ENCODE measurements around the gene YDJC. TPM values are rescaled to one million over a fixed set of nuclear protein-coding genes. Genes with fewer than 3 reads are reported as not detected.

Gene YDJC
- total and polyA plus RNA-seq, 9 of the 15 experiments (the other 6 are each of a cell fraction or from before 2014, with no cell fraction given): 13.5 to 871 (median 164) TPM

DNA sequence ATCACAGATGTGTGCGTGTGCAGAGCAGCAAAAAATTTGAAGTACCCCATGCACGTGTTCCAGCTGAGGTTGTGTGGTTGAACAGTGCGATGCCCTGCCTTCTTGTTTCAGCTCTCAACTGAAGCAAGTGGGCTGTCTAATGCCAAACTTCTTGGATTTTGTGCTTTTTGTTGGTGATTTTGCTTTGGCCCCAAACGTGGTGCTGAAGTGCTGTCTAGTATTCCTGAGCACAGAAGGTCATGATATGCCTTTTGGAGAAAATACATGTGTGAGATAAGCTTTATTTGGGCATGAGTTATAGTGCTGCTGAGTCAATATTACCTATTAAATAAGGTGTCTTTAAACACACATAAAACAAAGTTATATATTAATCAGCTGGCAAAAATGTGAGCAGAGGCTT, 14.1 kb downstream of the YDJC start (continued):
- TF ChIP-seq, protein P1, sequence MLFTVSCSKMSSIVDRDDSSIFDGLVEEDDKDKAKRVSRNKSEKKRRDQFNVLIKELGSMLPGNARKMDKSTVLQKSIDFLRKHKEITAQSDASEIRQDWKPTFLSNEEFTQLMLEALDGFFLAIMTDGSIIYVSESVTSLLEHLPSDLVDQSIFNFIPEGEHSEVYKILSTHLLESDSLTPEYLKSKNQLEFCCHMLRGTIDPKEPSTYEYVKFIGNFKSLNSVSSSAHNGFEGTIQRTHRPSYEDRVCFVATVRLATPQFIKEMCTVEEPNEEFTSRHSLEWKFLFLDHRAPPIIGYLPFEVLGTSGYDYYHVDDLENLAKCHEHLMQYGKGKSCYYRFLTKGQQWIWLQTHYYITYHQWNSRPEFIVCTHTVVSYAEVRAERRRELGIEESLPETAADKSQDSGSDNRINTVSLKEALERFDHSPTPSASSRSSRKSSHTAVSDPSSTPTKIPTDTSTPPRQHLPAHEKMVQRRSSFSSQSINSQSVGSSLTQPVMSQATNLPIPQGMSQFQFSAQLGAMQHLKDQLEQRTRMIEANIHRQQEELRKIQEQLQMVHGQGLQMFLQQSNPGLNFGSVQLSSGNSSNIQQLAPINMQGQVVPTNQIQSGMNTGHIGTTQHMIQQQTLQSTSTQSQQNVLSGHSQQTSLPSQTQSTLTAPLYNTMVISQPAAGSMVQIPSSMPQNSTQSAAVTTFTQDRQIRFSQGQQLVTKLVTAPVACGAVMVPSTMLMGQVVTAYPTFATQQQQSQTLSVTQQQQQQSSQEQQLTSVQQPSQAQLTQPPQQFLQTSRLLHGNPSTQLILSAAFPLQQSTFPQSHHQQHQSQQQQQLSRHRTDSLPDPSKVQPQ (CRISPR knock-in tag; IDR thresholded peaks at IDR 0.05; ENCODE audit: borderline replicate concordance): no peak
- TF ChIP-seq NRF1 (conservative IDR thresholded peaks at IDR 0.05 in 1 of 2, IDR thresholded peaks at IDR 0.05 in 1 of 2) (no peak), NEUROD1 (IDR thresholded peaks at IDR 0.05; ENCODE audit: borderline replicate concordance, low read depth, low read length, partially characterized antibody) (no peak), ZNF324 (CRISPR knock-in tag; IDR thresholded peaks at IDR 0.05) (peak; percentile 6; the same call in 1 of the 2 replicates), ZNF311 (CRISPR knock-in tag; IDR thresholded peaks at IDR 0.05) (no peak), ZNF253 (CRISPR knock-in tag; conservative IDR thresholded peaks at IDR 0.05) (no peak), ZKSCAN3 (CRISPR knock-in tag; IDR thresholded peaks at IDR 0.05) (0 out of 2 replicates have a peak, but pooled peaks have one; percentile 4), SIN3B (IDR thresholded peaks at IDR 0.05; ENCODE audit: low read depth) (no peak), ATF7 (IDR thresholded peaks at IDR 0.05) (no peak), GABPB2 (CRISPR knock-in tag; conservative IDR thresholded peaks at IDR 0.05) (no peak), TOE1 (IDR thresholded peaks at IDR 0.05; ENCODE audit: borderline replicate concordance) (no peak), TOE1 (CRISPR knock-in tag; IDR thresholded peaks at IDR 0.05; ENCODE audit: borderline replicate concordance, low read depth) (no peak), NR1H2 (CRISPR knock-in tag; IDR thresholded peaks at IDR 0.05) (no peak), ZNF282 (CRISPR knock-in tag; IDR thresholded peaks at IDR 0.05) (no peak), EWSR1 (IDR thresholded peaks at IDR 0.05; ENCODE audit: borderline replicate concordance, low read depth, partially characterized antibody) (no peak), NCOA4 (IDR thresholded peaks at IDR 0.05; ENCODE audit: partially characterized antibody) (no peak), SNIP1 (IDR thresholded peaks at IDR 0.05; ENCODE audit: low read depth) (no peak), CHD2 (IDR thresholded peaks at IDR 0.05; ENCODE audit: low read depth, low read length) (0 out of 2 replicates have a peak, but pooled peaks have one; percentile 9), HLTF (IDR thresholded peaks at IDR 0.05) (no peak), ILF3 (IDR thresholded peaks at IDR 0.05; ENCODE audit: borderline replicate concordance) (no peak), PML (IDR thresholded peaks at IDR 0.05; ENCODE audit: low read length) (peak; percentile 12; the same call in 1 of the 2 replicates), GTF2B (IDR thresholded peaks at IDR 0.05; ENCODE audit: extremely low read depth, insufficient read length) (no peak), SNRNP70 (optimal IDR thresholded peaks at IDR 0.05; ENCODE audit: low read depth, low read length) (no peak), HMG20A (CRISPR knock-in tag; conservative IDR thresholded peaks at IDR 0.05) (no peak)
- TF ChIP-seq, protein P2, sequence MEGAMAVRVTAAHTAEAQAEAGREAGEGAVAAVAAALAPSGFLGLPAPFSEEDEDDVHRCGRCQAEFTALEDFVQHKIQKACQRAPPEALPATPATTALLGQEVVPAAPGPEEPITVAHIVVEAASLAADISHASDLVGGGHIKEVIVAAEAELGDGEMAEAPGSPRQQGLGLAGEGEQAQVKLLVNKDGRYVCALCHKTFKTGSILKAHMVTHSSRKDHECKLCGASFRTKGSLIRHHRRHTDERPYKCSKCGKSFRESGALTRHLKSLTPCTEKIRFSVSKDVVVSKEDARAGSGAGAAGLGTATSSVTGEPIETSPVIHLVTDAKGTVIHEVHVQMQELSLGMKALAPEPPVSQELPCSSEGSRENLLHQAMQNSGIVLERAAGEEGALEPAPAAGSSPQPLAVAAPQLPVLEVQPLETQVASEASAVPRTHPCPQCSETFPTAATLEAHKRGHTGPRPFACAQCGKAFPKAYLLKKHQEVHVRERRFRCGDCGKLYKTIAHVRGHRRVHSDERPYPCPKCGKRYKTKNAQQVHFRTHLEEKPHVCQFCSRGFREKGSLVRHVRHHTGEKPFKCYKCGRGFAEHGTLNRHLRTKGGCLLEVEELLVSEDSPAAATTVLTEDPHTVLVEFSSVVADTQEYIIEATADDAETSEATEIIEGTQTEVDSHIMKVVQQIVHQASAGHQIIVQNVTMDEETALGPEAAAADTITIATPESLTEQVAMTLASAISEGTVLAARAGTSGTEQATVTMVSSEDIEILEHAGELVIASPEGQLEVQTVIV (CRISPR knock-in tag; IDR thresholded peaks at IDR 0.05; ENCODE audit: borderline replicate concordance): no peak

All from K562 (cell line).